Transverse colon (tissue), 4 donors: ENCODE results near the gene ME3.

Source experiments
- CTCF ChIP-seq, 5 experiments: fragments of 200-600 bp in 3 of 5; fragments of 450-650 bp in 2 of 5; sonication (generic) in 3 of 5; IDR thresholded peaks; 1 replicate in 2 of 5; 2 replicates in 3 of 5; pipeline ENCODE4 v1.5.1; 2016 to 2017; ENCODE audit warnings: antibody characterized with exemption in 5 of 5, inconsistent platforms in 3 of 5, mild to moderate bottlenecking in 2 of 5, moderate library complexity in 1 of 5
- EP300 ChIP-seq: sonication (generic); formaldehyde crosslinking; IDR thresholded peaks from one replicate; pipeline ENCODE4 v1.6.1; 2017; ENCODE audit warnings: antibody characterized with exemption, low read depth
- POLR2A ChIP-seq: fragments of 450-650 bp; IDR thresholded peaks from one replicate; pipeline ENCODE4 v1.6.1; 2016; ENCODE audit warnings: antibody characterized with exemption, mild to moderate bottlenecking, moderate library complexity
- POLR2AphosphoS5 ChIP-seq, 3 donors: sonication (generic); formaldehyde crosslinking; IDR thresholded peaks; one replicate each; pipeline ENCODE4 v1.6.1; 2016; ENCODE audit warnings: antibody characterized with exemption in 3 of 3

GRCh38 chr11:86717817-86718501, 45.5 kb upstream of the ME3 start:
- no peak for TF ChIP-seq CTCF (IDR thresholded peaks at IDR 0.05)
- TF ChIP-seq EP300, result no peak
- no peak for TF ChIP-seq POLR2A
- no peak for TF ChIP-seq POLR2AphosphoS5 (IDR thresholded peaks at IDR 0.05)
